ENCODE measurements around the gene ANKLE1.
A peak's percentile ranks its signal among the peaks of the same experiment; 100 is the strongest.

The ANKLE1 gene

GRCh38 chr19:17314007-17314593 lies 32.4 kb downstream of the ANKLE1 start:
- no peaks in the 10 kb centered on the region for H3K9me3 Mint-ChIP-seq
- no peak overlapping the region for H3K4me3 Mint-ChIP-seq
- H3K36me3 Mint-ChIP-seq = peaks cover 32 to 34% of the 10 kb centered on the region in 2 donors
- no peak overlapping the region for H3K27ac Mint-ChIP-seq
- no peak for ATAC-seq (replicated peaks)
- H3K27me3 Mint-ChIP-seq = no peaks in the 10 kb centered on the region
- no peak for DNase-seq
- peaks cover 18 to 34% of the 10 kb centered on the region in 2 donors for H3K4me1 Mint-ChIP-seq

DNA sequence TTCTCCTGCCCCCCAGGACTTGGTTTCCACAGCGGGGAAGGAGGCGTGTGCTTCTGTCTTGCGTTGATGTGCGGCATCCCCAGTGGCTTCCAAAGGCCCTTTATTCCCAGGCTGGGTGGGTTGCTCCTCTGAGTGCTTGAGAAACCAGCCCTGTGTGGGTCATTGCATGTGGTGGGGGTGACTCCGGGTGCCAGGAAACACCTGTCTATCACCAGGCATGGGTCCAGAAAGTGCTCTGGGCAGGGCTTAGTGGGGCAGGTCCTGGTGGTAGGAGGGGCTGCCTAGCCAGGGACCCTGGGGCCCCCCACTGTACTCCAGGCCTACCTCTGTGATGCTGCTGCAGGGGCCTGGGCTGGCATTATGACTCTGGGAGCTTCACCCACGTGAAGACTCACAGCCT lies 37.3 kb downstream of the ANKLE1 start:
- H3K4me1 Mint-ChIP-seq = peaks cover 5 to 21% of the 10 kb centered on the region in 2 donors
- H3K27ac Mint-ChIP-seq = no peak overlapping the region
- no peaks in the 10 kb centered on the region for H3K9me3 Mint-ChIP-seq
- no peak for ATAC-seq (replicated peaks)
- peaks cover 39 to 41% of the 10 kb centered on the region in 2 donors for H3K36me3 Mint-ChIP-seq
- no peaks in the 10 kb centered on the region for H3K27me3 Mint-ChIP-seq
- H3K4me3 Mint-ChIP-seq = no peak overlapping the region
- DNase-seq = no peak

GRCh38 chr19:17319473-17320238 lies 38.0 kb downstream of the ANKLE1 start:
- Mint-ChIP-seq H3K36me3 (peaks cover 34 to 35% of the 10 kb centered on the region in 2 donors), H3K9me3 (no peaks in the 10 kb centered on the region), H3K27me3 (no peaks in the 10 kb centered on the region), H3K27ac (peak overlapping the region; percentile 20), H3K4me1 (peaks cover 5 to 21% of the 10 kb centered on the region in 2 donors), H3K4me3 (no peak overlapping the region)
- ATAC-seq (replicated peaks) = no peak
- DNase-seq = no peak

DNA sequence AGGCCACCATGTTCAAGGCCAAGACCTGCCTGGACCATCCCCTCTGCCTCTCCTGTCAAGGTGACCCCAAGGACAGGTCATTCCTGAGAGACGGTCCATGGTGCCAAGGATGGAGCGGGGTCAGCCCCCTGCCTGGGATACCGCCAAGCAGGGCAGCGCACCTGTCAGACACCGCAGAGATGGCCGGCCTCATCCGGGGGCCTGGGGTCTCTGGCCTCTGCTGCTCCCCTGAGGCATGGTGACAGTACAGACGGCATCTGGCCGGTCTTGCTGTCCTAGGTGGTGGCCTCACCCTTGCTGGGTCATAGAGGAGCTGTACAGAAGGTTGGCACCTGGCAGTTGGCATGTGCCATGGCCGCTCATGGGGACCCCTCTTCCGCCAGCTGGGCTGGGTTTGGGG lies 38.7 kb downstream of the ANKLE1 start:
- Mint-ChIP-seq H3K36me3 (peaks cover 34 to 35% of the 10 kb centered on the region in 2 donors), H3K27ac (peak overlapping the region; percentile 20), H3K4me1 (peaks cover 5 to 21% of the 10 kb centered on the region in 2 donors), H3K27me3 (no peaks in the 10 kb centered on the region), H3K4me3 (no peak overlapping the region), H3K9me3 (no peaks in the 10 kb centered on the region)
- DNase-seq (no peak), ATAC-seq (replicated peaks) (no peak)

- no peaks in the 10 kb centered on the region for H3K9me3 Mint-ChIP-seq
- no peaks in the 10 kb centered on the region for H3K27me3 Mint-ChIP-seq
- H3K27ac Mint-ChIP-seq = no peak overlapping the region
Measured at GRCh38 chr19:17321655-17322489, 40.2 kb downstream of the ANKLE1 start.

DNA sequence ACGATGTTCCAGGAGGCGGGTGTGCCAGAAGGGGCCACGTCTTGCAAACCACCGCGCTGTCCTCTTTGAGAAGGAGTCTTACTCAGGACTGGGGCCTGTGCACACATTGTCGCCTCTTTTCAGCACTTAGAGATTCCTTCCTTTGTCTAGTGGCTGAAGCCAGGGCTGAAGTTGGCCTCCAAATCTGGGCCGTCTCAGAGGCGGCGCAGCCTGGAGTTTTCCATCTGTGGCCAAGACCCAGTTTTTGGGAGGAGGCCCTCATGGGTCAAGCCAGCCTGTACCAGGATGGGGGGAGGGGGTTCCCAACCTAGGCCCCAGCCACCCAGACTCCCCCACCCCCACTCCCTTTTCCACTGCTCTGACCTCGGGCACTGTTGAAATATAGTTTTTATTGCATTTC lies 41.2 kb downstream of the ANKLE1 start:
- no peak overlapping the region for H3K27ac Mint-ChIP-seq
- ATAC-seq (replicated peaks) (no peak), DNase-seq (no peak)
- H3K27me3 Mint-ChIP-seq = no peaks in the 10 kb centered on the region
- peaks cover 3 to 14% of the 10 kb centered on the region in 2 donors for H3K4me1 Mint-ChIP-seq
- no peaks in the 10 kb centered on the region for H3K9me3 Mint-ChIP-seq
- no peak overlapping the region for H3K4me3 Mint-ChIP-seq
- peaks cover 21 to 27% of the 10 kb centered on the region in 2 donors for H3K36me3 Mint-ChIP-seq

More at GRCh38 chr19:17321655-17322489, 40.2 kb downstream of the ANKLE1 start:
- ATAC-seq (replicated peaks) (no peak), DNase-seq (no peak)
- Mint-ChIP-seq H3K4me1 (peaks cover 2 to 13% of the 10 kb centered on the region in 2 donors), H3K4me3 (no peak overlapping the region), H3K36me3 (peaks cover 22 to 27% of the 10 kb centered on the region in 2 donors)

DNA sequence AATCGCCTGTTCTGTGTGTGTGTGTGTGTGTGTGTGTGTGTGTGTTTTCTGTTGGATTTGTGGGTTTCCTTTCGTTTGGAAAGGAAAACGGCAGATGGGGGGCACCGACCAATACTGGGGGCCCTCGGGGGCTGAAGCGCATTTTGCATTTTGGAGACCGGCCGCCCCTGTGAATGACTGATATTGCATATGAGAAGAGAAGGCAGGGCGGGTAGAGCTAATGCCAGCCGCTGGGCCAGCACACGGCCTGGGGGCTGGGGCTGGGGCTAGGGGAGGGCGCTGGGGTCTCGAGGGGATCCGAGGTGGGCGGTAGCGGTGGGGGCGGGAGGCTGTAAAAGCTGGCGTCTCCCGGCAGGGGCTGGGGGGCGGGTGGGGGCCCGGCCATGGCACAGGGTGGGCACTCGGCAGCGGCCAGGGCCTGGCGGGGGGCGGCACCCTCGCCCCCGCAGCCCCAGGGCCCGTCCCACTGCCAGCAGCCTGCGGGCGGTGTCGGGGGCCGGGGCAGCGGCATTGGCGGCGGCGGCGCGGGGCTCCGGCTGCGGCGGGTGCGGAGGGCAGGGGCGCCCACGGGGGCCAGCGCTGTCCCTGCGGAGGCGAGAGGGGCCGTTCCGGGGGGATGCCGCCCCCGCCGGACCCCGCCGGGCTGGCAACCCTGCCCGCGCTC lies 41.7 kb downstream of the ANKLE1 start:
- Mint-ChIP-seq H3K4me1 (peaks cover 3 to 18% of the 10 kb centered on the region in 2 donors), H3K27ac (peak overlapping the region; percentile 42), H3K4me3 (peak overlapping the region; percentile 48 to 75), H3K9me3 (no peaks in the 10 kb centered on the region), H3K27me3 (no peaks in the 10 kb centered on the region), H3K36me3 (peaks cover 21 to 27% of the 10 kb centered on the region in 2 donors)
- no peak for DNase-seq
- ATAC-seq (replicated peaks) = peak; percentile 3 to 8

GRCh38 chr19:17323964-17324332 lies 42.2 kb downstream of the ANKLE1 start:
- ATAC-seq (replicated peaks) (peak; percentile 44 to 56), DNase-seq (no peak)
- H3K9me3 Mint-ChIP-seq = no peaks in the 10 kb centered on the region
- peak overlapping the region; percentile 52 to 62 for H3K4me3 Mint-ChIP-seq
- no peaks in the 10 kb centered on the region for H3K27me3 Mint-ChIP-seq
- peaks cover 21 to 27% of the 10 kb centered on the region in 2 donors for H3K36me3 Mint-ChIP-seq
- no peak overlapping the region for H3K27ac Mint-ChIP-seq
- H3K4me1 Mint-ChIP-seq = peaks cover 4 to 23% of the 10 kb centered on the region in 2 donors

GRCh38 chr19:17324357-17325114 lies 42.8 kb downstream of the ANKLE1 start:
- H3K4me3 Mint-ChIP-seq = no peak overlapping the region
- no peaks in the 10 kb centered on the region for H3K9me3 Mint-ChIP-seq
- no peaks in the 10 kb centered on the region for H3K27me3 Mint-ChIP-seq
- peaks cover 21 to 26% of the 10 kb centered on the region in 2 donors for H3K36me3 Mint-ChIP-seq
- no peak overlapping the region for H3K27ac Mint-ChIP-seq
- DNase-seq (no peak), ATAC-seq (replicated peaks) (no peak)
- H3K4me1 Mint-ChIP-seq = peaks cover 7 to 29% of the 10 kb centered on the region in 2 donors

DNA sequence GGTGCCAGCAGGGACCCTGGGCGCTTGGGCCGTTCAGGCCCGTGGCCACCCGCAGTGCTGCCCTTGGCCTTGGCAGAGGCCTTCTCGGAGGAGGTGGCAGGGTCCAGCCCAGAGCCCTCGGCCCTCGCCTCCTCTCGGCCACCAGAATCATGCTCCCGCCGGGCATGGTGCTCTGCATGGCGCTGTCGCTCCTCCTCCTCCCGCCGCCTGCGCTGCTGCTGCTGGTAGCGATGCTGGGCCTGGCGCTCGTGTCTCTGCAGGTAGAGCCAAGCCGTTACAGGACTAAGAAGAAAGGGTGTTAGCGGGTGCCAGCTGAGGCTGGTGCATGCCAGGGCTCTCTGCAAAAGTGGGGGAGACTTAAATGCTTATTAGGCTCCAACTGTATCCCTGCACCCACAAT lies 43.4 kb downstream of the ANKLE1 start:
- Mint-ChIP-seq H3K27ac (no peak overlapping the region), H3K4me1 (peaks cover 12 to 34% of the 10 kb centered on the region in 2 donors), H3K27me3 (peaks cover 0 to 4% of the 10 kb centered on the region in 2 donors), H3K36me3 (peaks cover 16 to 20% of the 10 kb centered on the region in 2 donors), H3K4me3 (no peak overlapping the region), H3K9me3 (no peaks in the 10 kb centered on the region)
- no peak for DNase-seq
- no peak for ATAC-seq (replicated peaks)

DNA sequence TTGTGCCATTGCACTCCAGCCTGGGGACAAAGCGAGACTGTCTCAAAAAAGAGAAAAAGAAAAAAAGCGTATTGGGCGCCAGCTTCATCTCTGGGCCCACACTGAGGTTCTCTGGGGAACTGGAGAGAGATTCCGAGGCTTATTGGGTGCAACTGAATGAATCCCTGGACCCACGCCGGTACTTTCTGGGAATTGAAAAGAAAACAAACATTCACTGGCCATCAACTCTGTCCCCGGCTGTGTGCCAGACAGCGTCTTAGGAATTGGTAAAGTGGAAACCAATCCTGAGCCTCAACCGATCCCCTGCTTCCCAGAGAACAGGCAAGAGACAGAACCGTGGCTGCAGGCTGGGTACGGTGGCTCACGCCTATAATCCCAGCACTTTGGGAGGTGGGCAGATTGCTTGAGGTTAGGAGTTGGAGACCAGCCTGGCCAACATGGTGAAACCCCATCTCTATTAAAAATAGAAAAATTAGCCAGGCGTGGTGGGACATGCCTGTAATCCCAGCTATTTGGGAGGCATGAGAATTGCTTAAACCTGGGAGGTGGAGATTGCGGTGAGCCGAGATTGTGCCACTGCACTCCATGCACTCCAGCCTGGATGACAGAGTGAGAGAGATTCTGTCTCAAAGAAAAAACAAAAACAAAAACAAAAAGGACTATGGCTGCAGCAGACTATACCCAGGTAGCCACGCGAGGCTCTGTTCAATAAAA lies 44.3 kb downstream of the ANKLE1 start:
- ATAC-seq (replicated peaks) = no peak
- Mint-ChIP-seq H3K4me3 (no peak overlapping the region), H3K9me3 (no peaks in the 10 kb centered on the region), H3K27me3 (peaks cover 8 to 10% of the 10 kb centered on the region in 2 donors), H3K36me3 (peaks cover 8 to 13% of the 10 kb centered on the region in 2 donors), H3K4me1 (peaks cover 12 to 34% of the 10 kb centered on the region in 2 donors), H3K27ac (no peak overlapping the region)
- DNase-seq = no peak

DNA sequence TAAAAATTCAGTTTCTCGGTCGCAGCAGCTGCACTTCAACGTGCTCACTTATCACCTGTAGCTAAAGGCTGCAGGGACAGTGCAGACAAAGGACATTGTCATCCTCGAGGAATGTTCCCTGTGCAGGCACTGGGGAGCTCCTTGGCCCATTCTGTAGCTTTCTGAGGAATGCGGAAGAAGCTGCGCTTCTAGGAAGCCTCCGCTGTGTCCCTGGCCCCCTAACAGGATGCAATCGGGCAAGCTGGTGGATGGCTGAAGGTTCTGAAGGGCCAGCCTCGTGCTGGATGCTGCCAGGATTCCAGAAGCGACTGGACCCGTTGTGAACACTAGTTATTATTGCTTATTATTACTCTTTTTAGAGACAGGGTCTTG lies 44.9 kb downstream of the ANKLE1 start:
- Mint-ChIP-seq H3K9me3 (no peaks in the 10 kb centered on the region), H3K36me3 (peaks cover 8 to 13% of the 10 kb centered on the region in 2 donors), H3K4me1 (peaks cover 12 to 34% of the 10 kb centered on the region in 2 donors), H3K27me3 (peaks cover 9 to 10% of the 10 kb centered on the region in 2 donors), H3K27ac (no peak overlapping the region), H3K4me3 (no peak overlapping the region)
- ATAC-seq (replicated peaks) (no peak), DNase-seq (no peak)

DNA sequence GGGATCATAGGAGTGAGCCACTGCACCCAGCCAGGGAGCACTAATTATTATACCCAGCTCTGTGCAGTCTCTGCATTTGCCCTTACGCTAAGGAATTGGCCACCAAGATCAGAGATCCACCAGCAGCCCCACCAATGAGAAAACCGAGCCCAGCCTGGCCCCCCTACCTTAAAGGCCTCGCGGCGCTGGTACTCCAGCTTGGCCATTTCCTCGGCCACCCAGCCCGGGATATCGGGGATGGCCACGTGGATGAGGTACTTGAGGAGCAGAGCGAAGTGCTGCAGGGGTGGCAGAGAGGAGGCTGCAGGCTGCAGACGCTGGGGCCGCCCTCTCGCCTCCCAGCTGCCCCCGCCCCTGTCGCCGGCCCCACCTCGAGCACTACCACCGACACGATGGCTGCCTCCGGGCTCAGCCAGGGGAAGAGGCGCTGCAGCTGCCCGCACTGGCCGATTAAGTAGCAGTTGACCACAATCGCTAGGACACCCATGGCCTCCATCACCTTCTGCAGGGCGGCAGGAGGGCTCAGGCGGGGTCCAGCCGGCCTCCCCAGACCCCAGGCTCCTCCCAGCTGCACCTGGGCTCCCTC lies 45.5 kb downstream of the ANKLE1 start:
- no peak for DNase-seq
- peaks cover 9 to 10% of the 10 kb centered on the region in 2 donors for H3K27me3 Mint-ChIP-seq
- peaks cover 12 to 32% of the 10 kb centered on the region in 2 donors for H3K4me1 Mint-ChIP-seq
- no peaks in the 10 kb centered on the region for H3K9me3 Mint-ChIP-seq
- no peak overlapping the region for H3K27ac Mint-ChIP-seq
- H3K4me3 Mint-ChIP-seq = no peak overlapping the region
- ATAC-seq (replicated peaks) = no peak
- H3K36me3 Mint-ChIP-seq = peaks cover 7 to 10% of the 10 kb centered on the region in 2 donors

Data from stimulated activated naive B cell treated with anti-CD40 and anti-IgM and Interleukin-4, amounts not matched to agents 10 μg/mL and 1 μg/mL and 100 μg/mL, for 72 hours (primary cell).